GM19025 (cell line): ENCODE data around the gene LTBP1.

Experiments
- ATAC-seq: cut with Tn5 transposase; IDR thresholded peaks from one replicate; pipeline ENCODE4 v1.9.1; 2021; ENCODE audit warnings: mild to moderate bottlenecking, low read depth, moderate library complexity; ENCODE audit not compliant: unreplicated experiment

The LTBP1 gene

DNA sequence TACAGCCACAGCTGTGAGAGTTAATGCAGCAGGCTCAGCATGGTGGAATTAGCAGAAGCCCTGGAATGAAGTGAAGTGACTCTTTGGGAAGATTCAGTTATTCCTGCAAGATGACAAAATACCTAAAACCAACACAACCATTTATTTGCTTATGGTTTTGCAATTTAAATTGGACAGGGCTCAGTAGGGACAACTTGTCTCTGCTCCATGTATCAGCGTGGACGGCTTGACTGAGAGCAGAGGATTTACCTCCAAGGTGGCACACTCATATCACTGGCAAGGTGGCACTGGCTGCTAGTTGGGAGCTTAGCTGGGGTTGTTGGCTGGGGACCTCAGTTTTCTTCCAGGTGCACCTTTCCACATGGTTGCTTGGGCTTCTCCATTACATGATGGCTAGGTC lies 58.3 kb downstream of the LTBP1 start:
- ATAC-seq: no peak

- ATAC-seq: no peak
Measured at GRCh38 chr2:33008716-33009115, 62.0 kb downstream of the LTBP1 start.

- no peak for ATAC-seq
Measured at GRCh38 chr2:33009249-33009648, 62.5 kb downstream of the LTBP1 start.

DNA sequence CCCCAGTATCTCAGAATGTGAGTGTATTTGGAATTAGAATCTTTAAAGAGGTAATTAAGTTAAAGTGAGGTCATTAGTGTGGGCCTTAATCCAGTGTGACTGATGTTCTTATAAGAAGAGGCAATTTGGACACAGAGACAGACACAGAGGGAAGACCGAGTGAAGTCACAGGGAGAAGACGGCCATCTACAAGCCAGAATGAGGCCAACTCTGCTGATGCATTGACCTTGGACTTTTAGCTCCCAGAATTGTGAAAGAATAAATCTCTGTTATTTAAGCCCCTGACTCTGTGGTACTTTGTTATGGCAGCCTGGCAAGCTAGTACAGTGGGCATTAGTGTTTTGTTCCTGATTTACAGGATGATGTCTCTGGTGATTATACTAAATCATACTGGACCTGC lies 64.6 kb downstream of the LTBP1 start:
- no peak for ATAC-seq

DNA sequence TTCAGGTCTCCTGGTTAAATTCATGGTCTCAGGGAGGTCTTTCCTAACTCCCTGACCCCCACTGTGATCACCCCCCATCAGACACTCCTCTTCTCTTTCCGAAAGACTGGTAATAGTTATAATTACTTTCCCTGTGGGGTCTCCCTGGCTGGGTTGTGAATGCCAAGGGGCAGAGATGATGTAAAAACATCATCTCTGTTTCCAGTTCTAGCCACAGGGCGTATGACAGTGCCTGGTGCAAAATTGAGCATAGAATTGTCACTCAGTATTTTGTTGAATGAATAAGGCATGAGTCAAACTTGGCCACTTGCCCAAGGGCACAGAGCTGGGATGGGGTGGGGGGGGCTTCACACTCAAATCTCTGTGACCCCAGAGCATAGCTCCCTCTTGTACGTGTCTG lies 65.2 kb downstream of the LTBP1 start:
- ATAC-seq: no peak

DNA sequence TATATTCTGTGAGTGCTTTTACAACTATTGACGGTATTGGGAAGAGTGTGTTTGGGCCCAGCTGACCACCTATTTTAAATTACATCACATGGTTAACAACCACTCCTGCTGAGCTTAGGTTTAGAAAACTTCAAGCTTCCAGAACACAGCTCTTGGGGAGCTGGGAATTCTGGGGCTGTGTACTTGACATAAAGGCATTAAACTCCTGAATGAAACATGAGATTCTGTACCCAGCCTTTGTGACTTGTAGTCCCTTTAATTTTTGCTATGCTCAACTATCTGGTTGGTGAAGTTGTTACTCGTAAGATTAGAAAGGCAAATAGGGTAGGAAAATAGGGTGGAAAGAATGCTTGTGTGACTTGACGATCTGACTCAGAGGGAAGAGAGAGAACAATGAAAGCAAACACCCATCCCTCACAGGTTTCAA lies 66.9 kb downstream of the LTBP1 start:
- ATAC-seq: no peak

- no peak for ATAC-seq
Measured at GRCh38 chr2:33014268-33014667, 67.5 kb downstream of the LTBP1 start.

- no peak for ATAC-seq
Measured at GRCh38 chr2:33015421-33016142, 68.8 kb downstream of the LTBP1 start.

- no peak for ATAC-seq
Measured at GRCh38 chr2:33018271-33018670, 71.5 kb downstream of the LTBP1 start.

DNA sequence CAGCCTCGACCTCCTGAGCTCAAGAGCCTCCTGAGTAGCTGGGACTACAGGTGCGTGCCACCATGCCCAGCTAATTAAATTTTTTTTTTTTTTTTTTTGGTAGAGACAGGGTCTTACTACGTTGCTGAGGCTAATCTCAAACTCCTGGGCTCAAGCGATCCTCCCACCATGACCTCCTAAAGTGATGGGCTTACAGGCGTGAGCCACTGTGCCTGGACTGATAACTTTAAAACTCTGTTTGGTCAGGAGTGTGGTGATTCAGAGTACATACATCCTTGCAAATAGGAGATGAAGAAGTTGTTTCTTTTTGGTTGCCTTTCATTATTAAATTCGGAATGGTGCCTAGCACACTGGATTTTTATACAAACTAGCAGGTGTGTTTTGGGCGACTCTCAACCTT lies 73.0 kb downstream of the LTBP1 start:
- ATAC-seq: no peak

- ATAC-seq: no peak
Measured at GRCh38 chr2:33020883-33021282, 74.1 kb downstream of the LTBP1 start.

- no peak for ATAC-seq
Measured at GRCh38 chr2:33021542-33022227, 74.9 kb downstream of the LTBP1 start.

DNA sequence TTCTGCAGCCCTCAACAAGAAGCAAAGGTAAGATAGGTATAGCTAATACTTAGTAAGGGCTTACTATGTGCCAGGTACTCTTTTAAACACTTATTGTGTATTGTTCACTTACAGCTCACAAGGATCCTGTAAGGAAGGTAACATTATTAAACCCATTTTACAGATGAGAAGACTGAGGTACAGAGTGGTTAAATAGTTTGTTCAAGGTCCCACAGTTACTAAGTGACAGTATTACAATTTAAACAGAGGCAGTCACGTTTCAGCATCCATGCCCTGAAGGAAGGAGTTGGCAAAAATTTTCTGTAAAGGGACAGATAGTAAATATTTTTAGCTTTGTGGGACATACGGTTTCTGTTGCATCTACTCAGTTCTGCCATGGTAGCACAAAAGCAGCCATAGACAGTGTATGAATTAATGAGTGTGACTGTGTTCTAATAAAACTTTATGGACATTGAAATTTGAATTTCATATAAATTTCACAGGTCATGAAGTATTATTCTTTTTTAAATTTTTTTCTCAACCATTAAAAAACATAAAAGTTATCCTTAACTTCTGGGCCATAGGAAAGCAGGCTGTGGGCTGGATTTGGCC lies 75.7 kb downstream of the LTBP1 start:
- no peak for ATAC-seq

- ATAC-seq: no peak
Measured at GRCh38 chr2:33022989-33023727, 76.4 kb downstream of the LTBP1 start.

DNA sequence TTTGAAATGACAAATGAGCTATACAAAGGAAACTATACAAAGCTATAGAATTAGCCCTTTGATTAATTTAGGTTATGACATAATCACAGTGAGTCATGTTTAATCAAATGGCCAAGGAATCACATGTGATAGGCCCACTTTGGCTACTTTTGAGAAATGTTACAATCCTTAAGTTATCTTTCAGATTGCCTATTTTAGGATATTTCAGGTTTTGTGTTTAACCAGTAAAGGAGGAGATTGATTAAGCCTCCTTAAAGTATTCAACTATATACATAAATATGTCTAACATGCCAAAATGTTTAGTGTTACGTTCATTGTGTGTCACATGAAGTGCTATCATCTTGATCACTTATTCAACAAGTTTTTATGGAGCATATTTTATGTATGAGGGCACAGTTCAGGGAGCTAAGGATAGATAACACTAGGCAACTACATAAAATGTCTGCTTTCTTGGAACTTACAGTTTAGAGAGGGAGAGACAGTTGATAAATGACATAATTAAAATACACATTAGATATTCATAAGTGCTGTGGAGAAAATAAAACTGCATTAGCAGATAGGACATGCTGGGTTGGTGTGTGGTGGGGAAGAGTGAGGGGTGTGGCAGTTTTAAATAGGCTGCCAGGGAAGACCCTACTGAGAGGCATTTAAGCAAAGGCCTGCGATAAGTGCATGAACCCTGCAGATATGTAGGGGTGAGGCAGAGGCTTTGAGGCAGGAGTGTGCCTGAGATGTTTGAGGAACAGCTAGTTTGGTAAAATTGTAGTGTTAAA lies 77.2 kb downstream of the LTBP1 start:
- ATAC-seq: no peak

DNA sequence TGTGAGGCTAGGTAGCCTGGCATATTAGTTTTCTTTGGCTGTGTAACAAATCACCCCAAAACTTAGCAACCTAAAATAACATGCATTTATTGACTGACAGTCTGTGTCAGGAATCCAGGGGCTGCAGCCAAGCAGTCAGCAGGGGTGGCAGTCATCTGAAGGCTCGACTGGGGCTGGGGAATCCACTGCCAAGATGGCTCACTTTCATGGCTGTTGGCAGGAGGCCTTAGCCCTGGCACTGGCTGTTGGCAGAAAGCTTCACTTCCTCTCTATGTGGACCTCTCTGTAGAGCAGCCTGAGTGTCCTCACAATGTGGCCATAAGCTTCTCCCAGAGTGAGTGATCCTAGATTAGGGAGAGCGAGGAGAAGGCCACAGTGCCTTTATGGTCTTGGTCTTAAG lies 78.0 kb downstream of the LTBP1 start:
- no peak for ATAC-seq

DNA sequence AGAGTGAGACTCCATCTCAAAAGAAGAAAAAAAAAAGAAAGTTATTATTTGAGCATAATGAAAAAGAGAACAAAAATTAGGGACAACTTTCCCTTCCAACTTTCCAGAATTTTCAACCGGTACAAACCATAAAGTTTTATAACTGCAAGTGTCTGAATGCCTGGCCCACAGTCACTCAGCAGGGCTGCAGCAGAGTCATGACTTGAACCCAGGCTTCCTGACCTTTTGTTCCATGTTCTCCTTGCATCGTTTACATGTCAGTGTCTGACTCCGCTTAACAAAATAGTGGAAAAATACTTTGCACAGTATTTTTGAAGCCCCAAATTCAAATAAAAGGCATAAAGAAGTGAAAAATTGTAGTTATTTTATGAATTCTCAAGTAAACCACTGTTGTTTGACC lies 82.7 kb downstream of the LTBP1 start:
- ATAC-seq: no peak

- ATAC-seq: no peak
Measured at GRCh38 chr2:33029926-33030325, 83.2 kb downstream of the LTBP1 start.

- no peak for ATAC-seq
Measured at GRCh38 chr2:33030326-33030725, 83.6 kb downstream of the LTBP1 start.

GRCh38 chr2:33032245-33032644 lies 85.5 kb downstream of the LTBP1 start:
- no peak for ATAC-seq
